WTC11 (cell line): ENCODE data around the gene ADGRV1.

Experiments used
- CTCF ChIP-seq: fragments of 200-600 bp; IDR thresholded peaks from 2 replicates; pipeline ENCODE4 v1.8.0; 2022; ENCODE audit warnings: antibody characterized with exemption
- ELF4 ChIP-seq: sonication (generic); formaldehyde crosslinking; IDR thresholded peaks from 2 replicates; pipeline ENCODE4 v1.8.1; 2022; ENCODE audit warnings: low read depth, mild to moderate bottlenecking, moderate library complexity, missing genetic modification reagents
- NR1H2 ChIP-seq: sonication (generic); formaldehyde crosslinking; IDR thresholded peaks from 2 replicates; pipeline ENCODE4 v1.9.0; 2021; ENCODE audit warnings: mild to moderate bottlenecking, moderate library complexity, missing genetic modification reagents
- USF2 ChIP-seq: sonication (generic); formaldehyde crosslinking; IDR thresholded peaks from 2 replicates; pipeline ENCODE4 v1.8.1; 2023; ENCODE audit warnings: mild to moderate bottlenecking, missing genetic modification reagents, moderate library complexity
- TF ChIP-seq, protein P1 (sequence below): sonication (generic); formaldehyde crosslinking; IDR thresholded peaks from 2 replicates; pipeline ENCODE4 v1.8.0; 2022; ENCODE audit warnings: mild to moderate bottlenecking, missing genetic modification reagents
- TF ChIP-seq, protein P2 (sequence below): sonication (generic); formaldehyde crosslinking; IDR thresholded peaks from 2 replicates; pipeline ENCODE4 v1.8.1; 2022; ENCODE audit warnings: low read depth, missing genetic modification reagents, borderline replicate concordance

- no peak for TF ChIP-seq CTCF
- TF ChIP-seq, protein P1, sequence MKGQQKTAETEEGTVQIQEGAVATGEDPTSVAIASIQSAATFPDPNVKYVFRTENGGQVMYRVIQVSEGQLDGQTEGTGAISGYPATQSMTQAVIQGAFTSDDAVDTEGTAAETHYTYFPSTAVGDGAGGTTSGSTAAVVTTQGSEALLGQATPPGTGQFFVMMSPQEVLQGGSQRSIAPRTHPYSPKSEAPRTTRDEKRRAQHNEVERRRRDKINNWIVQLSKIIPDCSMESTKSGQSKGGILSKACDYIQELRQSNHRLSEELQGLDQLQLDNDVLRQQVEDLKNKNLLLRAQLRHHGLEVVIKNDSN (CRISPR knock-in tag): no peak
- no peak for TF ChIP-seq USF2 (CRISPR knock-in tag)
- TF ChIP-seq, protein P2, sequence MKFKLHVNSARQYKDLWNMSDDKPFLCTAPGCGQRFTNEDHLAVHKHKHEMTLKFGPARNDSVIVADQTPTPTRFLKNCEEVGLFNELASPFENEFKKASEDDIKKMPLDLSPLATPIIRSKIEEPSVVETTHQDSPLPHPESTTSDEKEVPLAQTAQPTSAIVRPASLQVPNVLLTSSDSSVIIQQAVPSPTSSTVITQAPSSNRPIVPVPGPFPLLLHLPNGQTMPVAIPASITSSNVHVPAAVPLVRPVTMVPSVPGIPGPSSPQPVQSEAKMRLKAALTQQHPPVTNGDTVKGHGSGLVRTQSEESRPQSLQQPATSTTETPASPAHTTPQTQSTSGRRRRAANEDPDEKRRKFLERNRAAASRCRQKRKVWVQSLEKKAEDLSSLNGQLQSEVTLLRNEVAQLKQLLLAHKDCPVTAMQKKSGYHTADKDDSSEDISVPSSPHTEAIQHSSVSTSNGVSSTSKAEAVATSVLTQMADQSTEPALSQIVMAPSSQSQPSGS (CRISPR knock-in tag): no peak
- no peak for TF ChIP-seq ELF4 (CRISPR knock-in tag)
- TF ChIP-seq NR1H2: no peak
Observed at GRCh38 chr5:91122651-91123050, 564.1 kb downstream of the ADGRV1 start.
